Neural cell (in vitro differentiated cells): ENCODE measurements around the gene RFX6. TPM values are rescaled to one million over a fixed set of nuclear protein-coding genes. Genes with fewer than 3 reads are reported as not detected.
A peak's percentile ranks its signal among the peaks of the same experiment; 100 is the strongest.

ENCODE experiments used
- H2AFZ ChIP-seq: fragments of 200-600, 300-800 bp; sonication (generic), shearing (Covaris generic); 2 replicates; pipeline ENCODE4 v1.6.0; 2014; ENCODE audit warnings: low read depth, mild to moderate bottlenecking, antibody characterized with exemption, low read length, moderate library complexity
- H3F3A ChIP-seq: fragments of 200-600 bp; shearing (Covaris generic); 2 replicates; pipeline ENCODE4 v1.6.1; 2016; ENCODE audit warnings: mild to moderate bottlenecking, moderate library complexity, mixed read lengths, antibody characterized with exemption, low read length; ENCODE audit not compliant: insufficient read depth, poor library complexity, severe bottlenecking
- H3K27ac ChIP-seq: fragments of 200-600, 300-800 bp; sonication (generic), shearing (Covaris generic); 2 replicates; pipeline ENCODE4 v1.5.1; 2014; ENCODE audit warnings: mild to moderate bottlenecking, low read length, moderate library complexity
- H3K27me3 ChIP-seq: fragments of 300-800, 200-600 bp; sonication (generic), shearing (Covaris generic); 2 replicates; pipeline ENCODE4 v1.6.0; 2014; ENCODE audit warnings: mild to moderate bottlenecking, low read depth, low read length, moderate library complexity; ENCODE audit not compliant: insufficient read depth
- H3K36me3 ChIP-seq: fragments of 300-800, 200-600 bp; sonication (generic), shearing (Covaris generic); 2 replicates; pipeline ENCODE4 v1.5.1; 2014; ENCODE audit warnings: mild to moderate bottlenecking, antibody characterized with exemption, low read length, moderate library complexity; ENCODE audit not compliant: insufficient read depth
- H3K4me2 ChIP-seq: fragments of 300-800, 200-600 bp; sonication (generic), shearing (Covaris generic); 2 replicates; pipeline ENCODE4 v1.6.0; 2014; ENCODE audit warnings: mild to moderate bottlenecking, low read length
- H3K4me3 ChIP-seq: fragments of 300-800, 200-600 bp; sonication (generic), shearing (Covaris generic); 2 replicates; pipeline ENCODE4 v1.5.1; 2014; ENCODE audit warnings: mild to moderate bottlenecking, low read length, moderate library complexity
- H3K79me2 ChIP-seq: fragments of 200-600 bp; shearing (Covaris generic); replicated peaks from 2 replicates; pipeline ENCODE4 v1.6.0; 2014; ENCODE audit warnings: mild to moderate bottlenecking, low read length, moderate library complexity; ENCODE audit not compliant: insufficient read depth
- H3K9ac ChIP-seq: fragments of 300-800, 200-600 bp; sonication (generic), shearing (Covaris generic); 2 replicates; pipeline ENCODE4 v1.6.1; 2016; ENCODE audit warnings: mild to moderate bottlenecking, low read length, mixed read lengths
- H3K9me2 ChIP-seq: fragments of 200-600 bp; shearing (Covaris generic); 2 replicates; pipeline ENCODE4 v1.6.1; 2016; ENCODE audit warnings: mild to moderate bottlenecking, low read length, mixed read lengths; ENCODE audit not compliant: insufficient read depth
- H3K9me3 ChIP-seq: fragments of 200-600, 300-800 bp; sonication (generic), shearing (Covaris generic); 2 replicates; pipeline ENCODE4 v1.6.1; 2016; ENCODE audit warnings: mild to moderate bottlenecking, mixed run types, low read length, moderate library complexity, mixed read lengths
- H4K20me1 ChIP-seq: fragments of 200-600 bp; shearing (Covaris generic); 2 replicates; pipeline ENCODE4 v1.6.1; 2016; ENCODE audit warnings: mild to moderate bottlenecking, mixed run types; ENCODE audit not compliant: insufficient read depth
- CTCF ChIP-seq: fragments of 450-650 bp; IDR thresholded peaks from 2 replicates; pipeline ENCODE4 v1.5.1; 2014; ENCODE audit warnings: antibody characterized with exemption, mild to moderate bottlenecking, moderate library complexity; ENCODE audit not compliant: poor library complexity, severe bottlenecking
- EP300 ChIP-seq: fragments of 450-650 bp; conservative IDR thresholded peaks from 2 replicates; pipeline ENCODE4 v1.6.1; 2014; ENCODE audit warnings: antibody characterized with exemption, mild to moderate bottlenecking, moderate library complexity; ENCODE audit not compliant: poor library complexity, severe bottlenecking
- EZH2 ChIP-seq: fragments of 200-600, 300-800 bp; shearing (Covaris generic), sonication (generic); IDR thresholded peaks from 2 replicates; pipeline ENCODE4 v1.6.1; 2014; ENCODE audit warnings: antibody characterized with exemption, low read length, borderline replicate concordance, mild to moderate bottlenecking; ENCODE audit not compliant: insufficient read depth, poor library complexity, severe bottlenecking
- MXI1 ChIP-seq: fragments of 450-650 bp; conservative IDR thresholded peaks from 2 replicates; pipeline ENCODE4 v1.6.1; 2014; ENCODE audit warnings: antibody characterized with exemption, mild to moderate bottlenecking; ENCODE audit not compliant: poor library complexity, severe bottlenecking
- POLR2AphosphoS5 ChIP-seq: IDR thresholded peaks from 2 replicates; pipeline ENCODE4 v1.6.1; 2012
- RAD21 ChIP-seq: fragments of 450-650 bp; conservative IDR thresholded peaks from 2 replicates; pipeline ENCODE4 v1.6.1; 2014; ENCODE audit warnings: antibody characterized with exemption, mild to moderate bottlenecking, moderate library complexity
- REST ChIP-seq: IDR thresholded peaks from 2 replicates; pipeline ENCODE4 v1.6.1; 2012; ENCODE audit warnings: borderline replicate concordance
- SMC3 ChIP-seq: fragments of 450-650 bp; conservative IDR thresholded peaks from 2 replicates; pipeline ENCODE4 v1.6.1; 2014; ENCODE audit warnings: antibody characterized with exemption, mild to moderate bottlenecking, moderate library complexity; ENCODE audit not compliant: poor library complexity
- TAF1 ChIP-seq: IDR thresholded peaks from 2 replicates; pipeline ENCODE4 v1.6.1; 2012; ENCODE audit warnings: low read depth
- polyA plus RNA-seq: library from polyadenylated mRNA; depleted of rRNA; stranded (reverse); fragments of >200 nt; gene quantifications from 2 replicates; pipeline ENCODE4 v1.2.3, GENCODE V29; 2014

RFX6 gene
- polyA plus RNA-seq, 1 donor from 2014 or later, result not detected

GRCh38 chr6:116876107-116876506 is 935 bp upstream of the RFX6 start:
- TF ChIP-seq MXI1 (no peak), CTCF (no peak), EZH2 (no peak), RAD21 (no peak), SMC3 (no peak), TAF1 (no peak), EP300 (no peak), REST (no peak), POLR2AphosphoS5 (no peak)
- Histone ChIP-seq H3K4me3 (peak overlapping the region; percentile 66), H3K9me3 (no peaks in the 10 kb centered on the region), H3K36me3 (no peaks in the 10 kb centered on the region), H3K27ac (no peak overlapping the region), H3K27me3 (peaks cover 71% of the 10 kb centered on the region), H2AFZ (no peak overlapping the region), H3K9ac (no peak overlapping the region), H3K79me2 (no peaks in the 10 kb centered on the region), H3K9me2 (no peaks in the 10 kb centered on the region), H3F3A (no peaks in the 10 kb centered on the region), H4K20me1 (no peaks in the 10 kb centered on the region), H3K4me2 (no peak overlapping the region)

GRCh38 chr6:116877743-116878142 is 701 bp downstream of the RFX6 start:
- peak overlapping the region; percentile 63 for H3K4me2 ChIP-seq
- no peak overlapping the region for H2AFZ ChIP-seq

More at GRCh38 chr6:116877743-116878142, 701 bp downstream of the RFX6 start:
- H4K20me1 ChIP-seq, result no peaks in the 10 kb centered on the region
- no peaks in the 10 kb centered on the region for H3K9me2 ChIP-seq
- H3K36me3 ChIP-seq, result no peaks in the 10 kb centered on the region
- H3K79me2 ChIP-seq, result no peaks in the 10 kb centered on the region
- no peaks in the 10 kb centered on the region for H3F3A ChIP-seq
- H3K27ac ChIP-seq, result no peak overlapping the region
- no peaks in the 10 kb centered on the region for H3K9me3 ChIP-seq
- no peak overlapping the region for H3K9ac ChIP-seq
- TF ChIP-seq TAF1, result no peak
- TF ChIP-seq CTCF, result peak; percentile 12
- peaks cover 71% of the 10 kb centered on the region for H3K27me3 ChIP-seq
- H3K4me3 ChIP-seq, result peak overlapping the region; percentile 66
